ENCODE measurements around the gene CARD19. TPM values are rescaled to one million over a fixed set of nuclear protein-coding genes. Genes with fewer than 3 reads are reported as not detected.

The CARD19 gene
- total RNA-seq, 2 donors from 2014 or later = 16.4 to 21.9 TPM

- Mint-ChIP-seq H3K4me1 (peaks cover 6% of the 10 kb centered on the region), H3K27ac (peak overlapping the region; percentile 44), H3K9me3 (no peaks in the 10 kb centered on the region), H3K4me3 (no peak overlapping the region), H3K27me3 (ENCODE audit: insufficient read depth) (no peaks in the 10 kb centered on the region), H3K36me3 (ENCODE audit: low read depth) (peaks cover 14% of the 10 kb centered on the region)
- H3K4me1 ChIP-seq (ENCODE audit: control insufficient read depth, insufficient read depth, low read length) = no peaks in the 10 kb centered on the region
- TF ChIP-seq CTCF (conservative IDR thresholded peaks at IDR 0.05) = no peak
- H3K27ac ChIP-seq (ENCODE audit: low read depth, low read length) = peak overlapping the region; percentile 55
- no peaks in the 10 kb centered on the region for H3K9me3 ChIP-seq (ENCODE audit: control insufficient read depth, low read length)
- WGBS, 2 experiments (ENCODE audit: insufficient coverage in 1 of 2, insufficient read length in 1 of 2) = 87% methylated on average over 8 of the region's 8 CpGs
- DNase-seq = peak; percentile 45
- H3K27me3 ChIP-seq (ENCODE audit: control insufficient read depth, insufficient read depth, low read length, poor library complexity, severe bottlenecking) = no peaks in the 10 kb centered on the region
- no peaks in the 10 kb centered on the region for H3K36me3 ChIP-seq (ENCODE audit: control insufficient read depth, insufficient read depth, low read length)
- no peak overlapping the region for H3K9ac ChIP-seq (ENCODE audit: extremely low read depth, low read length, poor library complexity, severe bottlenecking)
- no peak overlapping the region for H3K4me3 ChIP-seq (ENCODE audit: low read length)
Observed at GRCh38 chr9:93127395-93127911, 31.4 kb downstream of the CARD19 start.

- DNase-seq = peak; percentile 37
- Histone ChIP-seq H3K9ac (ENCODE audit: extremely low read depth, low read length, poor library complexity, severe bottlenecking) (no peak overlapping the region), H3K27me3 (ENCODE audit: control insufficient read depth, insufficient read depth, low read length, poor library complexity, severe bottlenecking) (no peaks in the 10 kb centered on the region), H3K9me3 (ENCODE audit: control insufficient read depth, low read length) (no peaks in the 10 kb centered on the region), H3K36me3 (ENCODE audit: control insufficient read depth, insufficient read depth, low read length) (no peaks in the 10 kb centered on the region), H3K4me3 (ENCODE audit: low read length) (no peak overlapping the region), H3K27ac (ENCODE audit: low read depth, low read length) (no peak overlapping the region), H3K4me1 (ENCODE audit: control insufficient read depth, insufficient read depth, low read length) (peaks cover 5% of the 10 kb centered on the region)
- 89 to 93% methylated on average over 12 to 14 of the region's 14 CpGs for WGBS, 2 experiments (ENCODE audit: insufficient coverage in 1 of 2, insufficient read length in 1 of 2)
- Mint-ChIP-seq H3K4me3 (no peak overlapping the region), H3K27ac (no peak overlapping the region), H3K36me3 (ENCODE audit: low read depth) (peaks cover 14% of the 10 kb centered on the region), H3K27me3 (ENCODE audit: insufficient read depth) (no peaks in the 10 kb centered on the region), H3K4me1 (peaks cover 13% of the 10 kb centered on the region), H3K9me3 (no peaks in the 10 kb centered on the region)
- TF ChIP-seq CTCF (conservative IDR thresholded peaks at IDR 0.05) = no peak
Observed at GRCh38 chr9:93128011-93128714, 32.1 kb downstream of the CARD19 start.

GRCh38 chr9:93128715-93129224 lies 32.8 kb downstream of the CARD19 start:
- Histone ChIP-seq H3K4me3 (ENCODE audit: low read length) (no peak overlapping the region), H3K9ac (ENCODE audit: extremely low read depth, low read length, poor library complexity, severe bottlenecking) (no peak overlapping the region), H3K27me3 (ENCODE audit: control insufficient read depth, insufficient read depth, low read length, poor library complexity, severe bottlenecking) (no peaks in the 10 kb centered on the region), H3K4me1 (ENCODE audit: control insufficient read depth, insufficient read depth, low read length) (peaks cover 8% of the 10 kb centered on the region), H3K9me3 (ENCODE audit: control insufficient read depth, low read length) (no peaks in the 10 kb centered on the region), H3K36me3 (ENCODE audit: control insufficient read depth, insufficient read depth, low read length) (no peaks in the 10 kb centered on the region), H3K27ac (ENCODE audit: low read depth, low read length) (no peak overlapping the region)
- Mint-ChIP-seq H3K36me3 (ENCODE audit: low read depth) (peaks cover 14% of the 10 kb centered on the region), H3K27ac (no peak overlapping the region), H3K4me3 (no peak overlapping the region), H3K9me3 (no peaks in the 10 kb centered on the region), H3K27me3 (ENCODE audit: insufficient read depth) (no peaks in the 10 kb centered on the region), H3K4me1 (peaks cover 15% of the 10 kb centered on the region)
- WGBS, 2 experiments (ENCODE audit: insufficient coverage in 1 of 2, insufficient read length in 1 of 2) = 94 to 100% methylated on average over 6 to 10 of the region's 10 CpGs
- DNase-seq = peak; percentile 31
- no peak for TF ChIP-seq CTCF (conservative IDR thresholded peaks at IDR 0.05)
